NOMO-1 treated with dmso at 0.1 percent for 144 hours (cell line): Measurements from ENCODE around the gene TCF20.

Source experiments
- DNase-seq: peaks from one replicate; lab custom pipeline; 2025; ENCODE audit not compliant: unreplicated experiment; lab: John Stamatoyannopoulos, UW

TCF20 gene

GRCh38 chr22:42261296-42261695 is 9.2 kb downstream of the TCF20 start:
- DNase-seq: no peak

GRCh38 chr22:42258126-42258525 is 12.3 kb downstream of the TCF20 start:
- no peak for DNase-seq

GRCh38 chr22:42257386-42257785 is 13.1 kb downstream of the TCF20 start:
- no peak for DNase-seq

GRCh38 chr22:42256930-42257329 is 13.5 kb downstream of the TCF20 start:
- no peak for DNase-seq

GRCh38 chr22:42256220-42256619 is 14.2 kb downstream of the TCF20 start:
- DNase-seq: no peak

- no peak for DNase-seq
Measured at GRCh38 chr22:42249831-42250230, 20.6 kb downstream of the TCF20 start.

GRCh38 chr22:42248995-42249394 is 21.5 kb downstream of the TCF20 start:
- no peak for DNase-seq

GRCh38 chr22:42247596-42247995 is 22.9 kb downstream of the TCF20 start:
- no peak for DNase-seq

- DNase-seq: no peak
Measured at GRCh38 chr22:42243802-42244060, 26.7 kb downstream of the TCF20 start.

GRCh38 chr22:42236848-42237247 is 33.6 kb downstream of the TCF20 start:
- no peak for DNase-seq

GRCh38 chr22:42236268-42236667 is 34.2 kb downstream of the TCF20 start:
- no peak for DNase-seq

- no peak for DNase-seq
Measured at GRCh38 chr22:42233879-42234278, 36.6 kb downstream of the TCF20 start.

- no peak for DNase-seq
Measured at GRCh38 chr22:42231929-42232328, 38.5 kb downstream of the TCF20 start.

- no peak for DNase-seq
Measured at GRCh38 chr22:42229455-42230149, 40.9 kb downstream of the TCF20 start.

- DNase-seq: no peak
Measured at GRCh38 chr22:42228483-42228882, 42.0 kb downstream of the TCF20 start.

- no peak for DNase-seq
Measured at GRCh38 chr22:42227435-42227834, 43.0 kb downstream of the TCF20 start.

- DNase-seq: no peak
Measured at GRCh38 chr22:42225841-42226240, 44.6 kb downstream of the TCF20 start.

GRCh38 chr22:42222140-42222539 is 48.3 kb downstream of the TCF20 start:
- no peak for DNase-seq
